Activated T-cell treated with anti-CD3 and anti-CD28 coated beads for 24 hours (primary cell): Measurements from ENCODE around the gene SDK2.

Experiments
- DNase-seq: peaks from one replicate; pipeline ENCODE4 v3.0.0-alpha.2; 2020; ENCODE audit warnings: low read depth

Gene SDK2

GRCh38 chr17:73555199-73555960 is 88.9 kb downstream of the SDK2 start:
- DNase-seq, result no peak

- no peak for DNase-seq
Measured at GRCh38 chr17:73554498-73554897, 89.7 kb downstream of the SDK2 start.

- no peak for DNase-seq
Measured at GRCh38 chr17:73553311-73553710, 90.9 kb downstream of the SDK2 start.

GRCh38 chr17:73552300-73553048 is 91.8 kb downstream of the SDK2 start:
- DNase-seq, result no peak

- DNase-seq, result no peak
Measured at GRCh38 chr17:73551759-73552158, 92.5 kb downstream of the SDK2 start.

- DNase-seq, result no peak
Measured at GRCh38 chr17:73551144-73551543, 93.1 kb downstream of the SDK2 start.

GRCh38 chr17:73550556-73550955 is 93.7 kb downstream of the SDK2 start:
- DNase-seq, result no peak

GRCh38 chr17:73549841-73550430 is 94.3 kb downstream of the SDK2 start:
- no peak for DNase-seq

- no peak for DNase-seq
Measured at GRCh38 chr17:73548620-73549311, 95.5 kb downstream of the SDK2 start.

- DNase-seq, result no peak
Measured at GRCh38 chr17:73547790-73548189, 96.5 kb downstream of the SDK2 start.

- no peak for DNase-seq
Measured at GRCh38 chr17:73546770-73547536, 97.3 kb downstream of the SDK2 start.

- no peak for DNase-seq
Measured at GRCh38 chr17:73546114-73546513, 98.1 kb downstream of the SDK2 start.

- no peak for DNase-seq
Measured at GRCh38 chr17:73545109-73546032, 98.9 kb downstream of the SDK2 start.

- DNase-seq, result no peak
Measured at GRCh38 chr17:73544333-73544732, 99.9 kb downstream of the SDK2 start.

- no peak for DNase-seq
Measured at GRCh38 chr17:73542323-73542722, 101.9 kb downstream of the SDK2 start.

- DNase-seq, result no peak
Measured at GRCh38 chr17:73541561-73541981, 102.7 kb downstream of the SDK2 start.

GRCh38 chr17:73541111-73541510 is 103.1 kb downstream of the SDK2 start:
- DNase-seq, result no peak

- no peak for DNase-seq
Measured at GRCh38 chr17:73539166-73539565, 105.1 kb downstream of the SDK2 start.

- no peak for DNase-seq
Measured at GRCh38 chr17:73538445-73538844, 105.8 kb downstream of the SDK2 start.
